ENCODE measurements around the gene PDXP. TPM values are rescaled to one million over a fixed set of nuclear protein-coding genes. Genes with fewer than 3 reads are reported as not detected.
A peak's percentile ranks its signal among the peaks of the same experiment; 100 is the strongest.

The PDXP gene
- total and polyA plus RNA-seq, 7 donors, result 7.5 to 51.1 (median 12.8) TPM

DNA sequence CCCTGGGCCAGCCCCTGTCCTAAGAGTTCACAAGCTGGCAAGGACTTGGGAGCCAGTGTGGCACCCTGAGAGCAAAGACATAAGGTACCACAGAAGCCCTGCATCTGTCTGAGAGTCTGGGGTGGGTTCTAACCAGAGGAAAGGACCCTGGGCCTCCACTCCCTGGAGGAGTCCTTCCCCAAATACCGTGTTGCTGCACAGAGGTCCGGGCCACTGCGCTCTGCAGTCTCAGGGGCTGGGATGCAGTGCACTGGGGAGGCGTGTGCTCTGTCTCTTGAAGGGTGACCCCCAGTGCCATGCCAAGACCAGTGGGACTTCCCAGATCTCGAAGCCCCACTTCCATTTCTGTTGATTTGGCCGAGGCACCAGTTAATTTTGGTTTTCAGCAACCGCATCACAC, 23.4 kb upstream of the PDXP start:
- Histone ChIP-seq H3K36me3 (peaks cover 1 to 25% (median 4%) of the 10 kb centered on the region in 4 donors), H3K27me3 (peaks cover 0 to 4% (median under 1%) of the 10 kb centered on the region in 3 donors), H3K9me3 (no peaks in the 10 kb centered on the region), H3K4me1 (peaks cover 2 to 48% (median 41%) of the 10 kb centered on the region in 4 donors), H3K27ac (peak overlapping the region; percentile 69 to 80 (median 75)), H3K4me3 (no peak overlapping the region)
- WGBS, 2 donors, result 85 to 89% methylated on average over 7 of the region's 7 CpGs
- no peak for DNase-seq
- TF ChIP-seq EP300 (IDR thresholded peaks at IDR 0.05) (no peak), POLR2AphosphoS5 (IDR thresholded peaks at IDR 0.05) (no peak), POLR2A (IDR thresholded peaks at IDR 0.05) (no peak)
- TF ChIP-seq, protein P1, sequence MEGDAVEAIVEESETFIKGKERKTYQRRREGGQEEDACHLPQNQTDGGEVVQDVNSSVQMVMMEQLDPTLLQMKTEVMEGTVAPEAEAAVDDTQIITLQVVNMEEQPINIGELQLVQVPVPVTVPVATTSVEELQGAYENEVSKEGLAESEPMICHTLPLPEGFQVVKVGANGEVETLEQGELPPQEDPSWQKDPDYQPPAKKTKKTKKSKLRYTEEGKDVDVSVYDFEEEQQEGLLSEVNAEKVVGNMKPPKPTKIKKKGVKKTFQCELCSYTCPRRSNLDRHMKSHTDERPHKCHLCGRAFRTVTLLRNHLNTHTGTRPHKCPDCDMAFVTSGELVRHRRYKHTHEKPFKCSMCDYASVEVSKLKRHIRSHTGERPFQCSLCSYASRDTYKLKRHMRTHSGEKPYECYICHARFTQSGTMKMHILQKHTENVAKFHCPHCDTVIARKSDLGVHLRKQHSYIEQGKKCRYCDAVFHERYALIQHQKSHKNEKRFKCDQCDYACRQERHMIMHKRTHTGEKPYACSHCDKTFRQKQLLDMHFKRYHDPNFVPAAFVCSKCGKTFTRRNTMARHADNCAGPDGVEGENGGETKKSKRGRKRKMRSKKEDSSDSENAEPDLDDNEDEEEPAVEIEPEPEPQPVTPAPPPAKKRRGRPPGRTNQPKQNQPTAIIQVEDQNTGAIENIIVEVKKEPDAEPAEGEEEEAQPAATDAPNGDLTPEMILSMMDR (IDR thresholded peaks at IDR 0.05), result no peak
- intact Hi-C loops (cut with DNase I), result no loop called here

DNA sequence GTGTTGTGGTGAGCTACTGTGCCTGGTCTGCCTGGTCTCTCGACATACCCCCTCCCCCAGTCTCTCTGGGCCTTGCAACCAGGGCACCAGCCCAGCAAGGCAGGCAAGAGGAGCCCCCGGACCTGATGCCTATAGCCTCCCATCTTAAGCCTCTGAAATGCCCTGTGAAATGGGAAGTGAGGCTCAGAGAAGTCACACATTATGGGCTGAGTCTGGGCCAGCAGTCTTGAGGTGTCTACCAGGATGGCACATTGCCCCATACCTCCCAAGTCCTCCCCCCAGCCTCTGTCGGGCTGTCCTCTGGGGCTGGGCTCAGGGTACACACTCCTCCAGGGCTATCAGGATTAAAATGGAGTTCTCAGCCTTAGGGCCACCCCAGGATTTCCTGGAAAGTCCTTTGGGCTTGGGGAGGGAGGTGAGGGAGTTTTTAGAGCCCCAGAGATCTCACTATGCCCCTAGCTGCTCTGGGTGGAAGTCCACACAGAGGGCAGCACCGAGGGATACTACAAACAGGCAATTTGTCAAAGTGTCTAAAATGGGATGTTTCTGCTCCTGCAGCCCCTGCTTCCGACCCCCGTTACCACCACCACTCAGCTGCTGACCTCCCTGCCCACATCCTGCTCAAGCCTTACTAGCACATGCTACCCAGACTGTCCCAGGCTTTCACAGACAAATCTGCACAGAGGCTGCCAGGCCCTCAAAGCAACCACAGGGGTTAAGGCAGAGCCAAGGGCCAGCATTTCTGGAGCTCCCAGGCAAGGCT, 22.2 kb upstream of the PDXP start:
- intact Hi-C loops (cut with DNase I), result no loop called here
- TF ChIP-seq POLR2A (IDR thresholded peaks at IDR 0.05) (no peak), POLR2AphosphoS5 (IDR thresholded peaks at IDR 0.05) (no peak), EP300 (IDR thresholded peaks at IDR 0.05) (no peak)
- TF ChIP-seq, protein P1 (IDR thresholded peaks at IDR 0.05), result no peak
- Histone ChIP-seq H3K27ac (no peak overlapping the region), H3K4me1 (peaks cover 2 to 54% (median 45%) of the 10 kb centered on the region in 4 donors), H3K9me3 (no peaks in the 10 kb centered on the region), H3K36me3 (peaks cover 0 to 13% (median 2%) of the 10 kb centered on the region in 4 donors), H3K4me3 (no peak overlapping the region), H3K27me3 (peaks cover 0 to 7% (median 6%) of the 10 kb centered on the region in 3 donors)
- no peak for DNase-seq
- 47 to 61% methylated on average over 6 of the region's 6 CpGs for WGBS, 2 donors

DNA sequence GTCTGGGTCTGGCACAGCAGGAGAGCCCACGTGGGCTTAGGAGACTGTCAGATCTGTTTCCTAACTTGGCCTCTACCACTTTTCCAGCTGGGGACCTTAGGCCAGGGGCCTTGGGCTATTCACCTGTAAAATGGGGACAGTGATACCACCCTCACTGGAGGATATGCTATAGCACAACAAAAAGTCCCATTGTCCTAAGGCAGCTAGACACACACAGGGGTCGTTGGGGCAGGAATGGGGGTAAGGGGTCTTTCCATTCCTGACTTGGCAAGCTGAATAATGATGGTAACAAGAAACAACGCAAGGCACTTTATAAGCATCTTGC, 21.6 kb upstream of the PDXP start:
- Histone ChIP-seq H3K4me1 (peaks cover 2 to 54% (median 45%) of the 10 kb centered on the region in 4 donors), H3K36me3 (peaks cover 0 to 7% (median 1%) of the 10 kb centered on the region in 4 donors), H3K4me3 (no peak overlapping the region), H3K27me3 (peaks cover 0 to 7% (median 6%) of the 10 kb centered on the region in 3 donors), H3K27ac (no peak overlapping the region), H3K9me3 (no peaks in the 10 kb centered on the region)
- no peak for DNase-seq
- intact Hi-C loops (cut with DNase I), result no loop called here
- 62 to 72% methylated on average over 3 of the region's 3 CpGs for WGBS, 2 donors
- TF ChIP-seq POLR2AphosphoS5 (IDR thresholded peaks at IDR 0.05) (no peak), EP300 (IDR thresholded peaks at IDR 0.05) (no peak), POLR2A (IDR thresholded peaks at IDR 0.05) (no peak)
- TF ChIP-seq, protein P1 (IDR thresholded peaks at IDR 0.05), result no peak

DNA sequence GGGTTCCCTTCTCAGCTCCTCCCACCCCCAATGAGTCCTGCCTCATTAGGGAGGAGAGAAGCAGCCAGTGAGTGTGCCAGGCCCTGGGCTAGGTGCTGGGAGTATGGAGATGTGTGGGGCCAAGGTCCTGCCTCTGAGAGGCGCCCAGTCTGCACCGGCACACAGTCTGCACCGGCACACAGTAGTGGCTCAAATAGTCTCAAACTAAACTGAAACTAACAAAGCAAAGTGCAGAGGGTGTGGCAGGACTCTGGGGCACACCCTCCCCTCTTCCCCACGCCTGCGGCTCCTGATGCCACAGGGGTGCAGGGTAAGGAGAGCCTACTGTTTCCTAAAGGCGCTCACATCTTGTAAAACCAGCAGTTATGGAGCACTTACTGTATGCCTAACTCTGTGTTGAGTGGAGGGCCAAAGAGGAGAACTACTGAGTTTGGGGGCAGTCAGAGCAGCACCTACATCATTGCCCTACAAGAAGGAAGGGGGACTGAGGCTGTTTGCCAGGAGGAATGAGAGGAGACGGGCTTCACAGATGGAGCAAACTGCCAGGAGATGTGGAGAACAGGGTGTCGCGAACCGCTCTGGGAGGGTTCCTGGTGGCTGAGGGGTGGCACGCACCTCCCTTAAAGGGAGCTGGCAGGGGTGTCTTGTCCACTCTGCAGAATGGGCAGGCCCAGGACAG, 20.0 kb upstream of the PDXP start:
- Histone ChIP-seq H3K27ac (peak overlapping the region in 3 of 4 donors; percentile 27 to 64 (median 60)), H3K4me1 (peaks cover 2 to 45% (median 36%) of the 10 kb centered on the region in 4 donors), H3K36me3 (no peaks in the 10 kb centered on the region), H3K9me3 (no peaks in the 10 kb centered on the region), H3K4me3 (peak overlapping the region; percentile 40 to 63 (median 52)), H3K27me3 (peaks cover 0 to 7% (median 6%) of the 10 kb centered on the region in 3 donors)
- TF ChIP-seq EP300 (IDR thresholded peaks at IDR 0.05) (no peak), POLR2A (IDR thresholded peaks at IDR 0.05) (no peak), POLR2AphosphoS5 (IDR thresholded peaks at IDR 0.05) (no peak)
- TF ChIP-seq, protein P1 (IDR thresholded peaks at IDR 0.05), result no peak
- intact Hi-C loops (cut with DNase I), result no loop called here
- 4 to 32% methylated on average over 11 of the region's 11 CpGs for WGBS, 2 donors
- no peak for DNase-seq

Data from sigmoid colon (tissue), 7 donors.